Right cardiac atrium (tissue), 5 donors: ENCODE results near the gene KRTAP10-3. TPM values are rescaled to one million over a fixed set of nuclear protein-coding genes. Genes with fewer than 3 reads are reported as not detected.
"Not testable (repeated sequence)": the region's sequence is repeated elsewhere in the genome, so short reads cannot be mapped to it uniquely, and the experiment has no call there.

Experiments used
- ATAC-seq, 2 donors: fragments of 200-7000 bp; cut with Tn5 transposase; one replicate each; pipeline versions ENCODE4 v1.8.0 to v1.9.1; 2020; ENCODE audit warnings: moderate library complexity in 2 of 2, mild to moderate bottlenecking in 1 of 2
- DNase-seq, 3 donors: peaks; one replicate each; pipeline ENCODE4 v3.0.0-alpha.2; 2020
- H3K27ac ChIP-seq: one replicate; pipeline ENCODE4 v1.5.1; 2013; ENCODE audit warnings: mild to moderate bottlenecking, low read length, control low read depth, moderate library complexity
- H3K27me3 ChIP-seq: one replicate; pipeline ENCODE4 v1.6.1; 2013; ENCODE audit not compliant: control insufficient read depth, insufficient read depth
- H3K4me1 ChIP-seq: one replicate; pipeline ENCODE4 v1.6.1; 2013; ENCODE audit warnings: low read length; ENCODE audit not compliant: control insufficient read depth, insufficient read depth
- H3K4me3 ChIP-seq: one replicate; pipeline ENCODE4 v1.5.1; 2013; ENCODE audit warnings: low read length, control low read depth
- H3K9me3 ChIP-seq: one replicate; pipeline ENCODE4 v1.6.1; 2013; ENCODE audit warnings: low read length; ENCODE audit not compliant: control insufficient read depth
- WGBS: extraction: QIAGEN DNeasy Blood & Tissue Kit; methylation state at CpG from one replicate; pipeline ENCODE4 v1.1.7; 2013; 5-methylcytosine and 5-hydroxymethylcytosine counted together
- intact Hi-C, 4 donors: fragments of 100-400 bp; cut with DNase I; formaldehyde crosslinking; loops; one replicate each; pipeline versions ENCODE4 v1.11.0 to v1.14.0; 2022 to 2023
- long read RNA-seq, 4 donors: library from polyadenylated mRNA; unstranded; transcript quantifications; one replicate each; pipeline ENCODE4 v2.0.0, GENCODE V29; 2020 to 2021
- polyA plus RNA-seq: library from polyadenylated mRNA; stranded (reverse); fragments of 200-250 nt; gene quantifications from one replicate; pipeline ENCODE4 v1.2.3, GENCODE V29; 2013
- total RNA-seq, 4 donors: library from RNA; stranded (reverse); fragmentation: NEBNext Ultra II Directional; extraction: Animal tissue kit (Norgen Biotek cat#: 25700); gene quantifications; one replicate each; pipeline ENCODE4 v1.2.1, GENCODE V29; 2021
- donor health status: healthy with polysubstance abuse.
- donor health status: DM: no; HTN: yes; CAD: no.
- donor health status: DM: no; HTN: no; CAD: no.
- donor health status: DM: no; HTN: yes; CAD: no; lungs with severe emphysema.
- donor health status: DM: yes; HTN: yes; CAD: no.

KRTAP10-3 gene
- total RNA-seq (not detected), polyA plus RNA-seq (not detected)
- long read RNA-seq, donor 1 = 0 reads
- long read RNA-seq, donor 2 = 0 reads
- long read RNA-seq, donor 3 = 0 reads
- long read RNA-seq, donor 4 = 0 reads

- 44% methylated on average over 5 of the region's 5 CpGs for WGBS
- ATAC-seq (no peak), DNase-seq (no peak)
- no peak within 1 kb of the TSS for H3K4me3 ChIP-seq
- no peak within 1 kb of the TSS for H3K27ac ChIP-seq
- no peaks in the 10 kb centered on the region for H3K9me3 ChIP-seq
- no peaks in the 10 kb centered on the region for H3K4me1 ChIP-seq
- H3K27me3 ChIP-seq = no peaks in the 10 kb centered on the region
- intact Hi-C loops = no loop called here
Measured at GRCh38 chr21:44558695-44559094, at the start of gene KRTAP10-3. Gene KRTAP10-3, minus strand, starts transcription at chr21:44558795. Its CDS starts 80 bp downstream, at chr21:44558715.

DNA sequence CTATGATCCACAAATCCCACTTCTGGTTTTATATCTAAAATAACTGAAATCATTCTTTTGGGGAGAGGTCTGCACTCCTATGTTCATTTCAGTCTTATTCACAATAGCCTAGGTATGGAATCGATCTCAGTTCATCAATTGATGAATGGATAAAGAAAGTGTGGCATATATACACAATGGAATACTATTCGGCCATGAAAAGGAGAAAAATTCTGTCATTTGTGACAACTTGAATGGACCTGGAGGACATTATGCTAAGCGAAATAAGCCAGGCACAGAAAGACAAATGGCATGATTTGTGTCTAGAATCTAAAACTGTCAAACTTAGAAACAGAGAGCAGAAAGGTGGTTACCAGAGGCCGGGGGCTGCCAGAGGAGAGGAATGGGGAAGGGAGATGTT is 47.9 kb upstream of the KRTAP10-3 start:
- H3K27me3 ChIP-seq = no peaks in the 10 kb centered on the region
- DNase-seq (no peak), ATAC-seq (no peak)
- no peaks in the 10 kb centered on the region for H3K9me3 ChIP-seq
- intact Hi-C loops = no loop called here
- no peak overlapping the region for H3K4me3 ChIP-seq
- 75% methylated on average over 4 of the region's 4 CpGs for WGBS
- H3K4me1 ChIP-seq = no peaks in the 10 kb centered on the region
- no peak overlapping the region for H3K27ac ChIP-seq

- ATAC-seq (no peak), DNase-seq (no peak)
- Histone ChIP-seq H3K4me3 (no peak overlapping the region), H3K27me3 (no peaks in the 10 kb centered on the region), H3K4me1 (no peaks in the 10 kb centered on the region), H3K9me3 (no peaks in the 10 kb centered on the region), H3K27ac (no peak overlapping the region)
- WGBS = 83% methylated on average over 8 of the region's 8 CpGs
- intact Hi-C loops = no loop called here
Measured at GRCh38 chr21:44603911-44604310, 45.3 kb upstream of the KRTAP10-3 start.

DNA sequence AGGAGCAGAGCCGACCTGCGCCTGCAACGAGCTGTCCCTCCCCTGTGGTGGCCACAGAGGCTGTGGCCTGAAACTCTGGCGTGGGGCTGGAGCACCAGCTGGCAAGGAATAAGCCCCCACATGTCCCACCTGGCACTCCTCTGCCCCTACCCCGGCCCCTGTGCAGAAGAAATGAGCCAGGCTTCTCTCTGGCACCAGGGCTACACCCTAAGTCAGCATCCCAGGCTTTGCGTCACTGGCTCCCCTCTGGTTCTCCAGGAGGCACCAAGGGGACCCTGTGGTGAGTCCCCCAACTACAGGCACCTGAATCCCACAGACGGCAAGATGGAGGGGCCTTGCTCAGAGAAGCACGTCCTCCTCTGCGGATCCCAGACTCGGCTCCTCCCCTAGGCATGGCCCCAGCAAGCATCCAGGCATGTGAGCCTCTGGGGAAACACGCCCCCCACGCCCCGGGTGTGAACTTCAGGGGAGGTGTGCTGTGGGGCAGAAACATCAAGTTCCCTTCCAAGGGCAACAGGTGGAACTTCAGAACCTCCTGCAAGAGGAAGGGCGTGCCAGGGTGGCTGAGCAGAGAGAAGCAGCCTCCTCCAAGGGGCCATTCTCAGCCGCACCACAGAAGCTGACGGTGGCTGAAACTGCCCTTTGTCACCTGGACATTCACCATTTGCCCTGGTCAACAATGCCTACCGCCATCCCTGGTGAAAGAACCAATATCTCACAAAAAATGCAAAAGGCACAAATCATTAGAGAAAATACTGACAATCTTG is 44.7 kb upstream of the KRTAP10-3 start:
- 56% methylated on average over 17 of the region's 17 CpGs for WGBS
- Histone ChIP-seq H3K27ac (no peak overlapping the region), H3K27me3 (no peaks in the 10 kb centered on the region), H3K4me3 (no peak overlapping the region), H3K9me3 (no peaks in the 10 kb centered on the region), H3K4me1 (no peaks in the 10 kb centered on the region)
- DNase-seq (peak in 1 of 3 donors; percentile 37), ATAC-seq (peak in 1 of 2 donors; percentile 22)
- intact Hi-C loops = no loop called here

DNA sequence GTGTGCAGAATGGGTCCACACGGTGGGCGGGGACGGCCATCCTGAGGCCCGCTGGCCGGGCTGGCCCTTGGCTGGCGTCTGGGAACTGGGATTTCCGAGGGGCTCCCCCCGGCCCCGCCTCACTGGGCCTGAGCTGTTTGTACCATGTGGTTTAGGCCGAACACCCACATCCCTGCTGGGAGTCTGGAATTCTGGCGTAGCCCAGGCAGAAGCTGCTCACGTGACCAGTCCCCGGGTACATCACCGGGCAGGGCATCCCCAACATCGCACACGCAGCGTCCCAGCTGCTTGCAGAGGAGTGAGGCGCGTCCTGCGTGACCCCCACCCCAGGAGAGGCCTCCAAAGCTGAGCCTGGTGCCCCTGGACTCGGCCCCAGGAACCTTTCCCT is 43.9 kb upstream of the KRTAP10-3 start:
- Histone ChIP-seq H3K9me3 (no peaks in the 10 kb centered on the region), H3K4me3 (no peak overlapping the region), H3K4me1 (no peaks in the 10 kb centered on the region), H3K27me3 (no peaks in the 10 kb centered on the region), H3K27ac (no peak overlapping the region)
- intact Hi-C loops = no loop called here
- WGBS = 79% methylated on average over 20 of the region's 21 CpGs
- no peak for ATAC-seq
- no peak for DNase-seq

DNA sequence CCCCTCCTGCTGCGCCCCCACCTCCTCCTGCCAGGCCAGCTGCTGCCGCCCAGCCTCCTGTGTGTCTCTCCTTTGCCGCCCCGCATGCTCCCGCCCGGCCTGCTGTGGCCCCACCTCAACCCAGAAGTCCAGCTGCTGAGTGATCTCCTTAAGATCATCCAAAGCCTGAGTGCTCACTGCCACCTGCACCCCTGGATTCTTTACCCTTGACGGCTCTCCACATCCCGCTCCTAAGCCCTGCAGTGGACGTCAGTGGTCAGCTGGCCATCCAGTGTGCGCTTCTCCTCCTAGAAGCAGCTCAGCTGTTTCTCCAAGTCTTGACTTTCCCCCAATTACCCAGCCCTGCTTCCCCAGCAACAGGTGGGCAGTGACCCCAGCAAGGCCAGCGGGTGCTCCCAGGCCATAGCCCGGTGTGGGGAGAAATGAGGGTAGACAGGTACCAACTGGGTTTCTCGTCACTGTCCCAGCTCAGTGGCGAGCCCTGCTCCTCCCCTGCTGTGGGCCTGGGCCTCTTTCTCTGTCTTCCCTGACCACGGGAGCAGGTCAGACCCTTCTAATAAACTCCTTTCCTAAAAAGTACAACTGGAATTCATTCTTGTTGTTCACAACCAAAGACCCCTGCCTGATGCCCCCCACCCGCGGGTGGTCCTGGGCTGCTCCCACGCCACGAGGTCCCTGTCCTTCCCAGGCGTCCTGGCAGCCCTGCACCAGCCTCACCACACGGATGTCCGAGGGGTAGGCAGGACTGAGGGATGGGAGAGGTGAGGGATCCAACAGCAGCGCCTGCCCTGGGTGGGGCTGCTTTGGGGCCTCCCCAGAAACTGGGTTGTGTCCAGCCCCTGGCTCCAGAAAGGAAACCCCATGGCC is 43.2 kb upstream of the KRTAP10-3 start:
- intact Hi-C loops = no loop called here
- Histone ChIP-seq H3K27me3 (no peaks in the 10 kb centered on the region), H3K27ac (no peak overlapping the region), H3K9me3 (no peaks in the 10 kb centered on the region), H3K4me1 (no peaks in the 10 kb centered on the region), H3K4me3 (no peak overlapping the region)
- WGBS = 76% methylated on average over 23 of the region's 23 CpGs
- DNase-seq (peak in 1 of 3 donors; percentile 31), ATAC-seq (no peak)

- 66% methylated on average over 10 of the region's 10 CpGs for WGBS
- H3K27me3 ChIP-seq, H3K27ac ChIP-seq, ATAC-seq, H3K4me3 ChIP-seq, H3K4me1 ChIP-seq, intact Hi-C loops, H3K9me3 ChIP-seq: not testable (repeated sequence)
- DNase-seq = peak in 1 of 3 donors; percentile 18
Measured at GRCh38 chr21:44601091-44601490, 42.5 kb upstream of the KRTAP10-3 start.

DNA sequence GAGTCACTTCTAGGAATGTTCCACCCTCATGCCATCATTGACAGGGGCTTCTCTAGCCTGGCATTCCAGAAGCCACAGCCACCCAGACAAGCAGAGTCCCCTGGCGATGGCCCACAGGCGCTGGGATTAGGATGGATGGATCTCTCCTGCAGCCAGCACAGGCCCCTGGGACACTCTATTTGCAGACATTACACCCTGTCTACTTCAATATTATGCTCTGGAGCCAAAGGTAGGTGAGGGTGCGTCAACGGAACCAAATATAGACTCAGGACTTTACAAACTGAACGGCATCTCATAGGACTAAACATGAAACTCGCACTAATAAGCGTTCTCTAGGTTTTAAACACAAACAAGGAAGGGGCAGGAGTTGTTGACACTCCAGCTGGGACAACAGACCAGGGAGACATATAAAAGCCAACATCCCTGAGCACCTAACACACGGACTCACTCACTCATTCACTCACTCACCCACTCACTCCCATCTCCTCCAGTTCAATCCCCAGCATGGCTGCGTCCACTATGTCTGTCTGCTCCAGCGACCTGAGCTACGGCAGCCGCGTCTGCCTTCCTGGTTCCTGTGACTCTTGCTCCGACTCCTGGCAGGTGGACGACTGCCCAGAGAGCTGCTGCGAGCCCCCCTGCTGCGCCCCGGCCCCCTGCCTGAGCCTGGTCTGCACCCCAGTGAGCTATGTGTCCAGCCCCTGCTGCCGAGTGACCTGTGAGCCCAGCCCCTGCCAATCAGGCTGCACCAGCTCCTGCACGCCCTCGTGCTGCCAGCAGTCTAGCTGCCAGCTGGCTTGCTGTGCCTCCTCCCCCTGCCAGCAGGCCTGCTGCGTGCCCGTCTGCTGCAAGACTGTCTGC is 41.8 kb upstream of the KRTAP10-3 start, which contains the start of gene KRTAP10-7:
Gene KRTAP10-7 (plus strand): TSS at position 480 of the 861 bp plus-strand sequence. CDS start 25 bp downstream, at position 505.
- ATAC-seq, DNase-seq, intact Hi-C loops, H3K4me3 ChIP-seq, H3K27me3 ChIP-seq, H3K9me3 ChIP-seq, H3K27ac ChIP-seq, H3K4me1 ChIP-seq: not testable (repeated sequence)
- WGBS = 69% methylated on average over 23 of the region's 23 CpGs

DNA sequence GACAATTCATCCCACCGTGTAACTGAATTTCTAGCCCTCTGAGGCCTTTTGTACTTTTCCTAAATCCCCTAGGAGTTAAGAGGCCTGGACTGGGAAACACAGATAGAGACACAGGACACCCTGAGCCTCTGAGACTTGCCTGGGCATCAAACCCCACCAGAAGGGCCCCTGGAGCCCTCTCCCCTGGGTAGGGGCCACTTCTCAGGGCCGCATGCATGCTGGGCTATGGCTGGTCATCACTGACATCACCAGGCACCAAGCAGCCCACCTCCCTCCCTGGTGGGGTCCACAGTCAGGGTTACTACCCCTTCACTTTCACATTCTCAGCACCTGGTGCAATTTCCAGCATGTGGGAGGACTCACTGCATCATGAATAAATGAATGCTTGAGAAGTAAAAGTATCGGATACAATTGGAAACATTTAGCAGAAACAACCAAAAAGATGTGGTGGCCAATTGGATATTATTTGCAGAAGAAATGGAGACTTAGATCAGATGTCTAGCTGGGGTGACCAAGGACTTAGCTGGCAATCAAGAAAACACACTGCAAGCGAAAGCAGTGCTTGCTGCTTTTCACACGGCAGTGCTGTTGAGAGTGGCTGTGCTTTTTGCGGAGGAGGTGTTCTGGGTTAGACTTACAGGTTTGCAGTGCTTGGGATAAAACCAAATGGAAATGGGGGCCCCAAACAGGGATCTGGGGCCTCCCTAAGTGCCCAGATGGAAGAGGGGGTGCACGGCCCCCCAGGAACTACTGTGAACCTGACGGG is 40.9 kb upstream of the KRTAP10-3 start:
- DNase-seq (no peak), ATAC-seq (no peak)
- no peaks in the 10 kb centered on the region for H3K27me3 ChIP-seq
- intact Hi-C loops = no loop called here
- no peaks in the 10 kb centered on the region for H3K9me3 ChIP-seq
- H3K4me1 ChIP-seq = no peaks in the 10 kb centered on the region
- no peak overlapping the region for H3K4me3 ChIP-seq
- 83% methylated on average over 8 of the region's 8 CpGs for WGBS
- no peak overlapping the region for H3K27ac ChIP-seq

- WGBS = 62% methylated on average over 11 of the region's 11 CpGs
- no peaks in the 10 kb centered on the region for H3K27me3 ChIP-seq
- DNase-seq (no peak), ATAC-seq (no peak)
- intact Hi-C loops = no loop called here
- H3K9me3 ChIP-seq = no peaks in the 10 kb centered on the region
- H3K4me3 ChIP-seq = no peak overlapping the region
- no peaks in the 10 kb centered on the region for H3K4me1 ChIP-seq
- H3K27ac ChIP-seq = no peak overlapping the region
Measured at GRCh38 chr21:44598061-44598460, 39.5 kb upstream of the KRTAP10-3 start.
